K562 (cell line): ENCODE results near the gene TMEM248. TPM values are rescaled to one million over a fixed set of nuclear protein-coding genes. Genes with fewer than 3 reads are reported as not detected.

ENCODE experiments used
- ATAC-seq: fragments of 200-7000 bp; cut with Tn5 transposase; 3 replicates; pipeline ENCODE4 v1.9.1; 2020; ENCODE audit warnings: moderate library complexity
- BruUV-seq: library from RNA; stranded (reverse); fragments of 400-500 nt; replicated peaks from 2 replicates; lab custom pipeline; 2021; lab: Mats Ljungman, UMichigan
- CTCF ChIA-PET: fragments of 300-600 bp; formaldehyde crosslinking; extraction: SDS; loops from one replicate; lab custom pipeline; 2021; ENCODE audit warnings: low intra/inter-chr PET ratio; lab: Yijun Ruan, JAX
- POLR2A ChIA-PET: fragments of 300-600, 350-650 bp; sonication (Branson Sonifier 250); formaldehyde crosslinking; extraction: SDS; loops from one replicate; lab custom pipeline; 2021; ENCODE audit warnings: antibody characterized with exemption, inconsistent platforms; lab: Yijun Ruan, JAX
- DNase-seq, 4 experiments: peaks; one replicate each; pipeline versions ENCODE4 v3.0.0 to v3.0.0-alpha.2; 2011 to 2018; ENCODE audit warnings: low spot score in 3 of 4, mixed read lengths in 3 of 4; ENCODE audit errors: extremely low read depth in 1 of 4
- FAIRE-seq: peaks from 2 replicates; lab custom pipeline; 2011; peaks lifted over from hg19 to GRCh38; lab: Jason Lieb, UNC
- H2AFZ ChIP-seq: 2 replicates; pipeline ENCODE4 v1.6.0; 2011; ENCODE audit warnings: low read depth, low read length, control low read depth, inconsistent platforms
- H3K27ac ChIP-seq: fragments of 200-600 bp; 3 replicates; pipeline ENCODE4 v1.8.0; 2011; ENCODE audit warnings: low read depth, mild to moderate bottlenecking, control low read depth, inconsistent platforms, low read length, moderate library complexity, mixed read lengths; ENCODE audit errors: extremely low read depth
- H3K27me3 ChIP-seq, 2 experiments: fragments of 300-600 bp in 1 of 2; 2 replicates in 1 of 2; 3 replicates in 1 of 2; pipeline versions ENCODE4 v1.6.0 to v1.8.0; 2011; ENCODE audit warnings: inconsistent platforms in 2 of 2, low read length in 2 of 2, mild to moderate bottlenecking in 1 of 2, mixed read lengths in 1 of 2, moderate library complexity in 1 of 2; ENCODE audit not compliant: control insufficient read depth in 2 of 2, insufficient read depth in 2 of 2
- H3K36me3 ChIP-seq: fragments of 300-600 bp; 3 replicates; pipeline ENCODE4 v1.8.0; 2011; ENCODE audit warnings: mild to moderate bottlenecking, low read length, inconsistent platforms; ENCODE audit not compliant: control insufficient read depth, insufficient read depth
- H3K4me1 ChIP-seq, 2 experiments: fragments of 200-600 bp in 1 of 2; replicated peaks in 1 of 2; 2 replicates in 1 of 2; 3 replicates in 1 of 2; pipeline versions ENCODE4 v1.5.1 to v1.8.0; 2011; ENCODE audit warnings: inconsistent platforms in 2 of 2, low read length in 2 of 2, mild to moderate bottlenecking in 1 of 2, mixed read lengths in 1 of 2, moderate library complexity in 1 of 2; ENCODE audit not compliant: control insufficient read depth in 2 of 2, insufficient read depth in 2 of 2
- H3K4me2 ChIP-seq: 2 replicates; pipeline ENCODE4 v1.6.1; 2011; ENCODE audit warnings: low read length, control low read depth, inconsistent platforms, mixed read lengths; ENCODE audit not compliant: insufficient read depth
- H3K4me3 ChIP-seq: fragments of 200-600 bp; sonication (generic), shearing (Covaris generic); 2 replicates; pipeline ENCODE4 v1.5.1; 2016; ENCODE audit warnings: control low read depth, inconsistent platforms
- H3K79me2 ChIP-seq: fragments of 200-600 bp; 3 replicates; pipeline ENCODE4 v1.8.0; 2011; ENCODE audit warnings: low read length, inconsistent platforms; ENCODE audit not compliant: control insufficient read depth, insufficient read depth
- H3K9ac ChIP-seq, 2 experiments: 2 replicates each; pipeline versions ENCODE4 v1.6.0 to v1.6.1; 2011; ENCODE audit warnings: low read depth in 2 of 2, low read length in 2 of 2, control low read depth in 1 of 2, inconsistent platforms in 1 of 2, mild to moderate bottlenecking in 1 of 2, mixed read lengths in 1 of 2; ENCODE audit not compliant: insufficient read depth in 1 of 2
- H3K9me1 ChIP-seq: one replicate; pipeline ENCODE4 v1.6.0; 2011; ENCODE audit warnings: inconsistent platforms, mild to moderate bottlenecking, low read length, moderate library complexity; ENCODE audit not compliant: control insufficient read depth, insufficient read depth
- H3K9me3 ChIP-seq: replicated peaks from 2 replicates; pipeline ENCODE4 v1.5.1; 2011; ENCODE audit warnings: low read depth, low read length, inconsistent platforms; ENCODE audit not compliant: control insufficient read depth, insufficient read depth
- H4K20me1 ChIP-seq: replicated peaks from 2 replicates; pipeline ENCODE4 v1.6.1; 2011; ENCODE audit warnings: low read length, inconsistent platforms, mixed read lengths; ENCODE audit not compliant: control insufficient read depth, insufficient read depth
- CBFA2T3 ChIP-seq: fragments of 450-650 bp; IDR thresholded peaks from 2 replicates; pipeline ENCODE4 v1.6.1; 2017
- DDX20 ChIP-seq: fragments of 450-650 bp; IDR thresholded peaks from 2 replicates; pipeline ENCODE4 v1.6.1; 2016; ENCODE audit warnings: missing genetic modification characterization, low read depth, mild to moderate bottlenecking, missing compliant biosample characterization, moderate library complexity
- PHF8 ChIP-seq: fragments of 200-600 bp; sonication (generic); IDR thresholded peaks from 2 replicates; pipeline ENCODE4 v1.6.1; 2012; ENCODE audit warnings: mixed run types, mild to moderate bottlenecking, inconsistent platforms, low read length, moderate library complexity, borderline replicate concordance
- WGBS: fragments of 100-300 bp; shearing (Covaris generic); methylation state at CpG from one replicate; pipeline ENCODE4 v1.1.6; 2016; ENCODE audit warnings: low coverage, mixed read lengths; ENCODE audit not compliant: insufficient coverage; ENCODE audit errors: missing lambda C conversion rate; 5-methylcytosine and 5-hydroxymethylcytosine counted together
- in situ Hi-C: fragments of 300-500 bp; cut with MboI; formaldehyde crosslinking; loops from 4 replicates; pipeline ENCODE4 v1.15.0; 2018; ENCODE audit warnings: inconsistent platforms, mixed read lengths
- intact Hi-C: fragments of 100-400 bp; cut with micrococcal nuclease; formaldehyde crosslinking; loops from 2 replicates; pipeline ENCODE4 v1.14.2; 2022
- polyA plus RNA-seq, 8 experiments: library from polyadenylated mRNA; depleted of rRNA in 4 of 8; stranded (reverse) in 5 of 8; unstranded in 3 of 8; fragments of >200 nt; fragmentation: Nextera tagmentation in 2 of 8; fragmentation: Illumina TruSeq in 1 of 8; extraction: Ambion mirVana in 2 of 8; extraction: Trizol in 1 of 8; gene quantifications; 2 replicates each; pipeline versions ENCODE4 v1.2.1 to v1.2.3, GENCODE V29; 2011 to 2014; ENCODE audit warnings: inconsistent platforms in 1 of 8, missing spikeins in 1 of 8
- total RNA-seq, 7 experiments: library from RNA; depleted of rRNA in 6 of 7; stranded (reverse); fragments of >200 nt in 6 of 7; fragmentation: Illumina TruSeq in 2 of 7; extraction: Trizol in 2 of 7; gene quantifications; 2 replicates each; pipeline versions ENCODE4 v1.2.1 to v1.2.3, GENCODE V29; 2011 to 2021; ENCODE audit warnings: low replicate concordance in 1 of 7
- TF ChIP-seq, protein P1 (sequence below): sonication (generic); formaldehyde crosslinking; IDR thresholded peaks from 2 replicates; pipeline ENCODE4 v1.8.0; 2023; ENCODE audit warnings: mild to moderate bottlenecking, missing genetic modification reagents

The TMEM248 gene
- total and polyA plus RNA-seq, 9 of the 15 experiments (the other 6 are each of a cell fraction or from before 2014, with no cell fraction given): 6.3 to 132 (median 64.4) TPM

DNA sequence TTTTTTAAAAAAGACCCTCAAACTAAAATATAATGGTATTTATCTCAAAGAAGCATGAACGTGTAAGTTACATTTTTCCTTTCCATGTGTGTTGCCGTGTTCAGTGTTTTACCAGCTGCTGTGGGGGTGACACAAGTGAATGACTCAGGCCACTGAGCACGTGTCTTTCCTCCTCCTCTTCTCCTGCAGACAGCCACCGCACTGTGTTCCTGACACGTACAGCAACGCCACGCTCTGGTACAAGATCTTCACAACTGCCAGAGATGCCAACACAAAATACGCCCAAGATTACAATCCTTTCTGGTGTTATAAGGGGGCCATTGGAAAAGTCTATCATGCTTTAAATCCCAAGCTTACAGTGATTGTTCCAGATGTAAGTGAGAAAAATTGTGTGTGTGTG is 29.7 kb downstream of the TMEM248 start:
- no peak overlapping the region for H3K27ac ChIP-seq
- H3K4me3 ChIP-seq: no peak overlapping the region
- DNase-seq (no peak), FAIRE-seq (no peak), ATAC-seq (no peak)
- no peaks in the 10 kb centered on the region for H3K9me3 ChIP-seq
- no peak overlapping the region for H3K4me2 ChIP-seq
- intact Hi-C loops: no loop called here
- in situ Hi-C loops: no loop called here
- POLR2A ChIA-PET: interaction anchor here (1.5 kb wide), 1 partner anchor 21 kb away, joined by 6 read pairs; no protein-coding TSS in a partner anchor
- H3K9ac ChIP-seq: no peak overlapping the region
- peaks cover 0 to 4% of the 10 kb centered on the region in 2 experiments; a peak in 1 of 5 replicates for H3K4me1 ChIP-seq
- H3K36me3 ChIP-seq: peaks cover 89% of the 10 kb centered on the region
- no peaks in the 10 kb centered on the region for H4K20me1 ChIP-seq
- 87% methylated on average over 8 of the region's 8 CpGs for WGBS
- no peaks in the 10 kb centered on the region for H3K79me2 ChIP-seq
- peaks cover 3% of the 10 kb centered on the region for H3K9me1 ChIP-seq
- no TSS peak for BruUV-seq
- no peak overlapping the region for H2AFZ ChIP-seq
- no peak for TF ChIP-seq DDX20
- TF ChIP-seq CBFA2T3: no peak
- TF ChIP-seq, protein P1, sequence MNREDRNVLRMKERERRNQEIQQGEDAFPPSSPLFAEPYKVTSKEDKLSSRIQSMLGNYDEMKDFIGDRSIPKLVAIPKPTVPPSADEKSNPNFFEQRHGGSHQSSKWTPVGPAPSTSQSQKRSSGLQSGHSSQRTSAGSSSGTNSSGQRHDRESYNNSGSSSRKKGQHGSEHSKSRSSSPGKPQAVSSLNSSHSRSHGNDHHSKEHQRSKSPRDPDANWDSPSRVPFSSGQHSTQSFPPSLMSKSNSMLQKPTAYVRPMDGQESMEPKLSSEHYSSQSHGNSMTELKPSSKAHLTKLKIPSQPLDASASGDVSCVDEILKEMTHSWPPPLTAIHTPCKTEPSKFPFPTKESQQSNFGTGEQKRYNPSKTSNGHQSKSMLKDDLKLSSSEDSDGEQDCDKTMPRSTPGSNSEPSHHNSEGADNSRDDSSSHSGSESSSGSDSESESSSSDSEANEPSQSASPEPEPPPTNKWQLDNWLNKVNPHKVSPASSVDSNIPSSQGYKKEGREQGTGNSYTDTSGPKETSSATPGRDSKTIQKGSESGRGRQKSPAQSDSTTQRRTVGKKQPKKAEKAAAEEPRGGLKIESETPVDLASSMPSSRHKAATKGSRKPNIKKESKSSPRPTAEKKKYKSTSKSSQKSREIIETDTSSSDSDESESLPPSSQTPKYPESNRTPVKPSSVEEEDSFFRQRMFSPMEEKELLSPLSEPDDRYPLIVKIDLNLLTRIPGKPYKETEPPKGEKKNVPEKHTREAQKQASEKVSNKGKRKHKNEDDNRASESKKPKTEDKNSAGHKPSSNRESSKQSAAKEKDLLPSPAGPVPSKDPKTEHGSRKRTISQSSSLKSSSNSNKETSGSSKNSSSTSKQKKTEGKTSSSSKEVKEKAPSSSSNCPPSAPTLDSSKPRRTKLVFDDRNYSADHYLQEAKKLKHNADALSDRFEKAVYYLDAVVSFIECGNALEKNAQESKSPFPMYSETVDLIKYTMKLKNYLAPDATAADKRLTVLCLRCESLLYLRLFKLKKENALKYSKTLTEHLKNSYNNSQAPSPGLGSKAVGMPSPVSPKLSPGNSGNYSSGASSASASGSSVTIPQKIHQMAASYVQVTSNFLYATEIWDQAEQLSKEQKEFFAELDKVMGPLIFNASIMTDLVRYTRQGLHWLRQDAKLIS (CRISPR knock-in tag): no peak
- TF ChIP-seq PHF8: no peak
- no peaks in the 10 kb centered on the region for H3K27me3 ChIP-seq
- CTCF ChIA-PET: no interaction called here
